A549 (cell line): ENCODE data around the gene LRP5. TPM values are rescaled to one million over a fixed set of nuclear protein-coding genes. Genes with fewer than 3 reads are reported as not detected.

Experiments
- ATAC-seq, 2 experiments: fragments of 200-7000 bp in 1 of 2; fragments of >200 bp in 1 of 2; cut with Nextera tagmentation in 1 of 2; cut with Tn5 transposase in 1 of 2; 3 replicates each; pipeline versions ENCODE4 v1.8.0 to v1.9.1; 2018 to 2020; ENCODE audit warnings: mild to moderate bottlenecking in 1 of 2, moderate library complexity in 1 of 2
- CTCF ChIA-PET: fragments of 300-600 bp; sonication (Branson Sonifier 250); formaldehyde crosslinking; extraction: SDS; loops from one replicate; lab custom pipeline; 2021; ENCODE audit warnings: antibody characterized with exemption, inconsistent platforms; lab: Yijun Ruan, JAX
- POLR2A ChIA-PET: fragments of 350-600 bp; formaldehyde crosslinking; extraction: SDS; loops from one replicate; lab custom pipeline; 2021; ENCODE audit warnings: antibody characterized with exemption, inconsistent platforms; lab: Yijun Ruan, JAX
- DNase-seq, 2 experiments: peaks; one replicate each; pipeline versions ENCODE4 v3.0.0 to v3.0.0-alpha.2; 2011 to 2016; ENCODE audit warnings: low read depth in 1 of 2, low spot score in 1 of 2
- FAIRE-seq: peaks from 2 replicates; lab custom pipeline; 2011; peaks lifted over from hg19 to GRCh38; lab: Jason Lieb, UNC
- H3K27ac ChIP-seq, 2 experiments: fragments of >200 bp; sonication (Bioruptor Twin); formaldehyde crosslinking; 3 replicates each; pipeline ENCODE4 v1.5.1; 2016 to 2017
- H3K4me1 ChIP-seq: fragments of >200 bp; sonication (Bioruptor Twin); formaldehyde crosslinking; 3 replicates; pipeline ENCODE4 v1.6.1; 2016
- H3K4me2 ChIP-seq: fragments of >200 bp; sonication (Bioruptor Twin); formaldehyde crosslinking; 3 replicates; pipeline ENCODE4 v1.6.1; 2016
- H3K4me3 ChIP-seq: fragments of >200 bp; sonication (Bioruptor Twin); formaldehyde crosslinking; 3 replicates; pipeline ENCODE4 v1.5.1; 2016
- H3K9me3 ChIP-seq: fragments of >200 bp; sonication (Bioruptor Twin); formaldehyde crosslinking; 3 replicates; pipeline ENCODE4 v1.6.1; 2016
- BHLHE40 ChIP-seq: IDR thresholded peaks from 2 replicates; pipeline ENCODE4 v1.6.1; 2012; ENCODE audit warnings: low read depth, low read length, inconsistent platforms
- CBX2 ChIP-seq: fragments of 200-600 bp; sonication (generic); IDR thresholded peaks from 2 replicates; pipeline ENCODE4 v1.6.1; 2016; ENCODE audit warnings: low read depth, mild to moderate bottlenecking, borderline replicate concordance
- CEBPB ChIP-seq, 2 experiments: fragments of >200 bp in 1 of 2; sonication (Bioruptor Twin) in 1 of 2; formaldehyde crosslinking in 1 of 2; IDR thresholded peaks; 2 replicates each; pipeline ENCODE4 v1.6.1; 2012 to 2016
- EHF ChIP-seq: fragments of 250-450 bp; sonication (Bioruptor Pico); IDR thresholded peaks from 2 replicates; pipeline ENCODE4 v1.5.0; 2020; ENCODE audit warnings: mild to moderate bottlenecking
- FOSL2 ChIP-seq, 2 experiments: fragments of 450-650 bp in 1 of 2; fragments of >200 bp in 1 of 2; sonication (Bioruptor Twin) in 1 of 2; formaldehyde crosslinking; IDR thresholded peaks; 2 replicates each; pipeline versions ENCODE4 v1.5.0 to v1.6.1; 2016 to 2020; ENCODE audit warnings: mild to moderate bottlenecking in 1 of 2, moderate library complexity in 1 of 2
- GATA3 ChIP-seq: IDR thresholded peaks from 2 replicates; pipeline ENCODE4 v1.6.1; 2012; ENCODE audit warnings: borderline replicate concordance
- HOXA7 ChIP-seq: fragments of 250-450 bp; sonication (Bioruptor Pico); IDR thresholded peaks from 2 replicates; pipeline ENCODE4 v1.5.0; 2020; ENCODE audit warnings: mild to moderate bottlenecking, moderate library complexity
- HOXB13 ChIP-seq: fragments of 250-450 bp; sonication (Bioruptor Pico); IDR thresholded peaks from 2 replicates; pipeline ENCODE4 v1.5.0; 2020; ENCODE audit warnings: low read depth, mild to moderate bottlenecking, moderate library complexity
- HOXB5 ChIP-seq: fragments of 250-450 bp; sonication (Bioruptor Pico); IDR thresholded peaks from 2 replicates; pipeline ENCODE4 v1.5.0; 2020; ENCODE audit warnings: mild to moderate bottlenecking, moderate library complexity
- NFE2L2 ChIP-seq: fragments of 150-350 bp; conservative IDR thresholded peaks from 2 replicates; pipeline ENCODE4 v1.6.1; 2014; ENCODE audit warnings: low read length
- NPAS2 ChIP-seq: fragments of 250-450 bp; sonication (Bioruptor Pico); IDR thresholded peaks from 2 replicates; pipeline ENCODE4 v1.8.0; 2022; ENCODE audit warnings: mild to moderate bottlenecking, moderate library complexity, borderline replicate concordance
- PHF8 ChIP-seq: fragments of 200-600 bp; sonication (generic); IDR thresholded peaks from 2 replicates; pipeline ENCODE4 v1.6.1; 2016; ENCODE audit warnings: low read depth, mild to moderate bottlenecking, antibody characterized with exemption, moderate library complexity, borderline replicate concordance
- RARB ChIP-seq: fragments of 250-450 bp; sonication (Bioruptor Pico); IDR thresholded peaks from 2 replicates; pipeline ENCODE4 v1.8.0; 2021; ENCODE audit warnings: mild to moderate bottlenecking, moderate library complexity
- RNF2 ChIP-seq: fragments of 200-600 bp; sonication (generic); IDR thresholded peaks from 2 replicates; pipeline ENCODE4 v1.6.1; 2016; ENCODE audit warnings: low read depth, mild to moderate bottlenecking, antibody characterized with exemption, moderate library complexity, borderline replicate concordance
- TP53 ChIP-seq: fragments of 250-450 bp; sonication (Bioruptor Pico); IDR thresholded peaks from 2 replicates; pipeline ENCODE4 v1.5.0; 2021; ENCODE audit warnings: mild to moderate bottlenecking, moderate library complexity
- WGBS: methylation state at CpG from one replicate; pipeline ENCODE4 v1.1.6; 2017; ENCODE audit errors: missing lambda C conversion rate; 5-methylcytosine and 5-hydroxymethylcytosine counted together
- polyA plus RNA-seq, 4 experiments: library from polyadenylated mRNA; depleted of rRNA in 3 of 4; stranded (reverse); fragments of >200 nt; fragmentation: RNase III in 1 of 4; extraction: RNeasy Plus Mini Kit Qiagen cat#74134 plus additional on column Dnase treatment in 1 of 4; gene quantifications; 2 replicates in 3 of 4; 3 replicates in 1 of 4; pipeline ENCODE4 v1.2.3, GENCODE V29; 2011 to 2017
- TF ChIP-seq, protein P1 (sequence below): fragments of >200 bp; sonication (Bioruptor Twin); formaldehyde crosslinking; IDR thresholded peaks from 3 replicates; pipeline ENCODE4 v1.6.1; 2016
- TF ChIP-seq, protein P2 (sequence below): fragments of 450-650 bp; IDR thresholded peaks from 2 replicates; pipeline ENCODE4 v1.6.1; 2014; ENCODE audit warnings: antibody characterized with exemption
- TF ChIP-seq, protein P3 (sequence below): fragments of 250-450 bp; sonication (Bioruptor Pico); IDR thresholded peaks from 2 replicates; pipeline ENCODE4 v1.5.0; 2020; ENCODE audit warnings: low read depth, mild to moderate bottlenecking, moderate library complexity

LRP5 gene
- polyA plus RNA-seq, 2 of the 4 experiments (the other 2 are of a cell fraction): 10.9 to 32.3 TPM

DNA sequence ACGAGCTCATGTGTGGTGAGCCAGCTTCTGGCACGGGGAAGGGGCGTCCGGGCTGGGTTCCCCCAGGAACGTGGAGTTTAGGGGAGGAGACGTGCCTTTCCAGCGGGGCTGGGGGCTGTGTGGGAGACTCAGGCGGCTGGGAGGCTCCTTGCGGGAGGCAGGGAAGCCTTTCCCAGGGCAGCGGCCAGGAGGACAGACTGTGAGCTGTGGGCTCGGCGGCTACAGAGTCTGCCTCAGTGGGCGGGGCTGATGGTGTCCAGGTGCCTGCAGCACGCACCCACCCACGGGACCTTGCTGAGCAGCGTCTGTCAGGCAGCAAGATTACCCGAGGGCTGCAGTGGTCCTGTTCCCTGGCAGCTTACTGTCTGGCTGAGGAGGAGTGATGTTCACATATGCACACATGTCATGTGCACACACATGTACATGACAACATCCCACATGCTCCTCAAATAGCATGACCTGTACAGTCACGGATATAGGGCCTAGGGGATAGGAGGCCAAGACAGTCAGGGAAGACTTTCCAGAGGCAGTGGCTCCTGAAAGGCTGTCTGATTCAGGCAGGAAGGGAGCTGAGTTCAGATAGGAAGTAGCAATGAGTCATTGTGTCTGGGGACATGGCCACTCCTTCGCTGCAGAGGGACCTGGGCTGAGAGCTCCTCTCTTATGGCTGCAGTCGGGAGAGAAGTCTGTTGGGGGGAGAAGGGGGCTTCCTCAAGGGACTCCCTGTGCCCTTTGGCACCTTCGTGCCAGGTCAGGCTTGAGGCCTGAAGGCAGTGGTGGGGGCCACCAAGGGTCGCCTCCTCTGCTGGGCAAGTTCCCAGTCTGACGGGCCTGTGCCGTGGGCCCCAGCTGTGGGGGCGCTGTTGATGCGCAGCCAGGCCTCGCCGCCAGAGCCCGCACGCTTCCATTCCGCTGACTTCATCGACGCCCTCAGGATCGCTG, 124.9 kb downstream of the LRP5 start:
- peak; percentile 37 to 65 for DNase-seq
- Histone ChIP-seq H3K4me1 (peaks cover 17% of the 10 kb centered on the region), H3K27ac (peak overlapping the region in 1 of 2 experiments; percentile 76; a peak in 3 of 6 replicates), H3K4me3 (no peak overlapping the region), H3K9me3 (no peaks in the 10 kb centered on the region), H3K4me2 (peak overlapping the region; percentile 19; the same call in 1 of the 3 replicates)
- TF ChIP-seq CEBPB (IDR thresholded peaks at IDR 0.05) (no peak), FOSL2 (IDR thresholded peaks at IDR 0.05) (no peak), FOSL2 (CRISPR knock-in tag; IDR thresholded peaks at IDR 0.05) (peak; percentile 26; the same call in 1 of the 2 replicates), NPAS2 (CRISPR knock-in tag) (no peak)
- CTCF ChIA-PET: interaction anchor here (1.0 to 1.2 kb wide), 5 partner anchors 9 to 180 kb away, joined by 3 to 4 read pairs (median 3); no protein-coding TSS in a partner anchor
- ATAC-seq: peak; percentile 70 to 71; a peak in 5 of 6 replicates
- FAIRE-seq: no peak
- POLR2A ChIA-PET: interaction anchor here (1.2 kb wide), 1 partner anchor 165 kb away, joined by 3 read pairs; the partner anchor contains the start of gene C11orf24
- WGBS: 84% methylated on average over 34 of the region's 34 CpGs

DNA sequence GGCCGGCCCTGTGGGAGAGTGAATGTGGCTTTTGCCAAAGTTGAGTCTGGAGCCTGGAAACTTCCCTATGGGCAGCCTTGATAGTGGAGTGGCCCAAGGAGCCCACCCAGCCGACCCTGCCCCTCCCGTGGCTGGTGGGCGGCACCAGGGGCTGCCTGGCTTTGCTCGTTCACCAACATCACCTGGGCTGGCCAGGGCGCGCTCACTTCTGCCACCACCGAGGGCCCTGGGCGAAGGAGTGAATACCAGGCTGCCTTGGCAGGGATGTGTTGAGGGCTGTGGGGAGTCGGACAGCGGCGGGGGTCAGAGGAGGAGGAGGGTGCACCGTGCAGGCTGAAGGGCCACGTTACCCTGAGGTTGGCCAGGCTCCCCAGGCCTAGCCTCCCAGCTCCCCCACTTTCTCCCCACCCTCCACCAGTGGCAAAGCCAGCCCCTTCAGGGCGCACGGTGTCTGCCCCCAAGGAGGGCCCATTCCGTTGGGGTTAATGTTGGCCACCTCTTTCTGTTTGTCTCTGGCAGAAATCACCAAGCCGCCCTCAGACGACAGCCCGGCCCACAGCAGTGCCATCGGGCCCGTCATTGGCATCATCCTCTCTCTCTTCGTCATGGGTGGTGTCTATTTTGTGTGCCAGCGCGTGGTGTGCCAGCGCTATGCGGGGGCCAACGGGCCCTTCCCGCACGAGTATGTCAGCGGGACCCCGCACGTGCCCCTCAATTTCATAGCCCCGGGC, 125.7 kb downstream of the LRP5 start:
- ATAC-seq (peak in 1 of 2 experiments; percentile 10; a peak in 2 of 6 replicates), DNase-seq (no peak), FAIRE-seq (no peak)
- H3K4me2 ChIP-seq: no peak overlapping the region
- ChIA-PET CTCF (interaction anchor here (1.0 to 1.2 kb wide), 6 partner anchors 9 to 181 kb away, joined by 3 to 5 read pairs (median 4); no protein-coding TSS in a partner anchor), POLR2A (interaction anchor here (1.2 kb wide), 1 partner anchor 166 kb away, joined by 3 read pairs; the partner anchor contains the start of gene C11orf24)
- H3K4me3 ChIP-seq: no peak overlapping the region
- H3K27ac ChIP-seq: peak overlapping the region in 1 of 2 experiments; percentile 76; a peak in 3 of 6 replicates
- H3K9me3 ChIP-seq: no peaks in the 10 kb centered on the region
- H3K4me1 ChIP-seq: peaks cover 17% of the 10 kb centered on the region
- TF ChIP-seq RNF2: no peak
- TF ChIP-seq, protein P1, sequence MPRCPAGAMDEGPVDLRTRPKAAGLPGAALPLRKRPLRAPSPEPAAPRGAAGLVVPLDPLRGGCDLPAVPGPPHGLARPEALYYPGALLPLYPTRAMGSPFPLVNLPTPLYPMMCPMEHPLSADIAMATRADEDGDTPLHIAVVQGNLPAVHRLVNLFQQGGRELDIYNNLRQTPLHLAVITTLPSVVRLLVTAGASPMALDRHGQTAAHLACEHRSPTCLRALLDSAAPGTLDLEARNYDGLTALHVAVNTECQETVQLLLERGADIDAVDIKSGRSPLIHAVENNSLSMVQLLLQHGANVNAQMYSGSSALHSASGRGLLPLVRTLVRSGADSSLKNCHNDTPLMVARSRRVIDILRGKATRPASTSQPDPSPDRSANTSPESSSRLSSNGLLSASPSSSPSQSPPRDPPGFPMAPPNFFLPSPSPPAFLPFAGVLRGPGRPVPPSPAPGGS: no peak
- no peak for TF ChIP-seq BHLHE40
- no peak for TF ChIP-seq PHF8
- no peak for TF ChIP-seq TP53
- no peak for TF ChIP-seq EHF (CRISPR knock-in tag)
- TF ChIP-seq HOXB5 (CRISPR knock-in tag): no peak
- TF ChIP-seq HOXA7 (CRISPR knock-in tag): no peak
- no peak for TF ChIP-seq CEBPB (IDR thresholded peaks at IDR 0.05)
- TF ChIP-seq GATA3: no peak
- WGBS: 95% methylated on average over 26 of the region's 34 CpGs

DNA sequence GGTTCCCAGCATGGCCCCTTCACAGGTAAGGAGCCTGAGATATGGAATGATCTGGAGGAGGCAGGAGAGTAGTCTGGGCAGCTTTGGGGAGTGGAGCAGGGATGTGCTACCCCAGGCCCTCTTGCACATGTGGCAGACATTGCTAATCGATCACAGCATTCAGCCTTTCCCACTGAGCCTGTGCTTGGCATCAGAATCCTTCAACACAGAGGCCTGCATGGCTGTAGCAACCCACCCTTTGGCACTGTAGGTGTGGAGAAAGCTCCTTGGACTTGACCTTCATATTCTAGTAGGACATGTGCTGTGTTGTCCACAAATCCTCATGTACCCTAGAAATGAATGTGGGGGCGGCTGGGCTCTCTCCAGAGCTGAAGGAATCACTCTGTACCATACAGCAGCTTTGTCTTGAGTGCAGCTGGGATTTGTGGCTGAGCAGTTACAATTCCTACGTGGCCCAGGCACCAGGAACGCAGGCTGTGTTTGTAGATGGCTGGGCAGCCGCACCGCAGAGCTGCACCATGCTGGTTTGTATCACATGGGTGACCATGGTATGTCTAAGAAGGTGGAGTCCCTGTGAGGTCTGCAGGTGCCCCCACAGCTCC, 126.4 kb downstream of the LRP5 start:
- no peak for TF ChIP-seq NFE2L2
- TF ChIP-seq, protein P2, sequence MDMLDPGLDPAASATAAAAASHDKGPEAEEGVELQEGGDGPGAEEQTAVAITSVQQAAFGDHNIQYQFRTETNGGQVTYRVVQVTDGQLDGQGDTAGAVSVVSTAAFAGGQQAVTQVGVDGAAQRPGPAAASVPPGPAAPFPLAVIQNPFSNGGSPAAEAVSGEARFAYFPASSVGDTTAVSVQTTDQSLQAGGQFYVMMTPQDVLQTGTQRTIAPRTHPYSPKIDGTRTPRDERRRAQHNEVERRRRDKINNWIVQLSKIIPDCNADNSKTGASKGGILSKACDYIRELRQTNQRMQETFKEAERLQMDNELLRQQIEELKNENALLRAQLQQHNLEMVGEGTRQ: no peak
- no peak for TF ChIP-seq CBX2
- TF ChIP-seq, protein P3, sequence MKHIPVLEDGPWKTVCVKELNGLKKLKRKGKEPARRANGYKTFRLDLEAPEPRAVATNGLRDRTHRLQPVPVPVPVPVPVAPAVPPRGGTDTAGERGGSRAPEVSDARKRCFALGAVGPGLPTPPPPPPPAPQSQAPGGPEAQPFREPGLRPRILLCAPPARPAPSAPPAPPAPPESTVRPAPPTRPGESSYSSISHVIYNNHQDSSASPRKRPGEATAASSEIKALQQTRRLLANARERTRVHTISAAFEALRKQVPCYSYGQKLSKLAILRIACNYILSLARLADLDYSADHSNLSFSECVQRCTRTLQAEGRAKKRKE (CRISPR knock-in tag): no peak
- TF ChIP-seq HOXB13 (CRISPR knock-in tag): no peak
- TF ChIP-seq RARB (CRISPR knock-in tag): no peak
- peaks cover 17% of the 10 kb centered on the region for H3K4me1 ChIP-seq
- ATAC-seq (no peak), FAIRE-seq (no peak), DNase-seq (no peak)
- no peaks in the 10 kb centered on the region for H3K9me3 ChIP-seq
- H3K4me2 ChIP-seq: no peak overlapping the region
- H3K27ac ChIP-seq: no peak overlapping the region
- POLR2A ChIA-PET: no interaction called here
- CTCF ChIA-PET: interaction anchor here (1.0 to 1.3 kb wide), 7 partner anchors 8 to 182 kb away, joined by 3 to 5 read pairs (median 3); no protein-coding TSS in a partner anchor
- H3K4me3 ChIP-seq: no peak overlapping the region
- 100% methylated on average over 5 of the region's 6 CpGs for WGBS
